Stimulated activated CD4-positive, alpha-beta T cell treated with anti-CD3 and anti-CD28 coated beads, TNF-alpha, amount 100 ng/mL, for 4 hours (primary cell): ENCODE measurements around the gene OBI1.

Experiments
- DNase-seq, 3 experiments: peaks; one replicate each; pipeline ENCODE4 v3.0.0-alpha.2; 2020; ENCODE audit warnings: low read depth in 3 of 3

Gene OBI1

GRCh38 chr13:78658630-78659449 lies at the start of gene OBI1:
Gene OBI1 (minus strand): TSS chr13:78659155. CDS start chr13:78659120, 35 bp downstream.
- DNase-seq, result peak; percentile 75 to 84 (median 81)

- DNase-seq, result no peak
Measured at GRCh38 chr13:78701383-78701782, 42.4 kb upstream of the OBI1 start.

- DNase-seq, result no peak
Measured at GRCh38 chr13:78700121-78700910, 41.4 kb upstream of the OBI1 start.

GRCh38 chr13:78689011-78689410 lies 30.1 kb upstream of the OBI1 start:
- DNase-seq, result no peak

- no peak for DNase-seq
Measured at GRCh38 chr13:78686461-78686860, 27.5 kb upstream of the OBI1 start.

- no peak for DNase-seq
Measured at GRCh38 chr13:78680576-78681350, 21.8 kb upstream of the OBI1 start.

GRCh38 chr13:78680115-78680561 lies 21.2 kb upstream of the OBI1 start:
- DNase-seq, result no peak

GRCh38 chr13:78679329-78679728 lies 20.4 kb upstream of the OBI1 start:
- no peak for DNase-seq

GRCh38 chr13:78675112-78675511 lies 16.2 kb upstream of the OBI1 start:
- no peak for DNase-seq

GRCh38 chr13:78674638-78675037 lies 15.7 kb upstream of the OBI1 start:
- no peak for DNase-seq

- DNase-seq, result no peak
Measured at GRCh38 chr13:78662467-78662866, 3.5 kb upstream of the OBI1 start.

- DNase-seq, result no peak
Measured at GRCh38 chr13:78660495-78660857, 1.5 kb upstream of the OBI1 start.

- no peak for DNase-seq
Measured at GRCh38 chr13:78659732-78660494, 958 bp upstream of the OBI1 start.

GRCh38 chr13:78659450-78659730 lies 435 bp upstream of the OBI1 start:
- no peak for DNase-seq

GRCh38 chr13:78657699-78658629 lies 991 bp downstream of the OBI1 start:
- DNase-seq, result no peak

- DNase-seq, result no peak
Measured at GRCh38 chr13:78655906-78656305, 3.0 kb downstream of the OBI1 start.

- no peak for DNase-seq
Measured at GRCh38 chr13:78655007-78655406, 3.9 kb downstream of the OBI1 start.

- DNase-seq, result no peak
Measured at GRCh38 chr13:78652651-78653050, 6.3 kb downstream of the OBI1 start.

- DNase-seq, result no peak
Measured at GRCh38 chr13:78650717-78651083, 8.3 kb downstream of the OBI1 start.

- no peak for DNase-seq
Measured at GRCh38 chr13:78649997-78650716, 8.8 kb downstream of the OBI1 start.
